Activated T-helper 17 cell treated with anti-CD3 and anti-CD28 coated beads, Interleukin-2, amount 50 U/mL, for 72 hours (primary cell): Measurements from ENCODE around the gene CARD10. TPM values are rescaled to one million over a fixed set of nuclear protein-coding genes. Genes with fewer than 3 reads are reported as not detected.
A peak's percentile ranks its signal among the peaks of the same experiment; 100 is the strongest.

Experiments used
- ATAC-seq: fragments of 150-1000 bp; cut with Tn5 transposase; replicated peaks from 2 replicates; pipeline ENCODE4 v1.10.0; 2021; ENCODE audit warnings: mild to moderate bottlenecking, moderate library complexity
- H3K27ac Mint-ChIP-seq: one replicate; pipeline ENCODE4 v1.8.0; 2022; ENCODE audit warnings: mixed read lengths
- H3K27me3 Mint-ChIP-seq: one replicate; pipeline ENCODE4 v1.8.0; 2022; ENCODE audit warnings: mixed read lengths
- H3K36me3 Mint-ChIP-seq: one replicate; pipeline ENCODE4 v1.8.0; 2022; ENCODE audit warnings: low read depth, mild to moderate bottlenecking, mixed read lengths
- H3K4me1 Mint-ChIP-seq: one replicate; pipeline ENCODE4 v1.8.0; 2022; ENCODE audit warnings: mixed read lengths
- H3K4me3 Mint-ChIP-seq: one replicate; pipeline ENCODE4 v1.8.0; 2022; ENCODE audit warnings: mild to moderate bottlenecking, mixed read lengths
- H3K9me3 Mint-ChIP-seq: one replicate; pipeline ENCODE4 v1.8.0; 2022; ENCODE audit warnings: mixed read lengths
- total RNA-seq, 2 donors: library from RNA; stranded (reverse); gene quantifications; one replicate each; pipeline ENCODE4 v1.2.3, GENCODE V29; 2022

The CARD10 gene
- total RNA-seq, 2 donors from 2014 or later, result 0.09 TPM; not detected in 1

- H3K36me3 Mint-ChIP-seq, result peaks cover 74% of the 10 kb centered on the region
- no peaks in the 10 kb centered on the region for H3K9me3 Mint-ChIP-seq
- peak overlapping the region; percentile 98 for H3K27ac Mint-ChIP-seq
- ATAC-seq, result no peak
- H3K4me1 Mint-ChIP-seq, result peaks cover 39% of the 10 kb centered on the region
- H3K27me3 Mint-ChIP-seq, result no peaks in the 10 kb centered on the region
- peak overlapping the region; percentile 97 for H3K4me3 Mint-ChIP-seq
Observed at GRCh38 chr22:37483050-37483449, 36.2 kb downstream of the CARD10 start.

GRCh38 chr22:37482244-37482643 is 37.0 kb downstream of the CARD10 start:
- Mint-ChIP-seq H3K4me1 (peaks cover 34% of the 10 kb centered on the region), H3K9me3 (no peaks in the 10 kb centered on the region)
- no peak for ATAC-seq

GRCh38 chr22:37481347-37481907 is 37.8 kb downstream of the CARD10 start:
- no peaks in the 10 kb centered on the region for H3K27me3 Mint-ChIP-seq
- peaks cover 26% of the 10 kb centered on the region for H3K4me1 Mint-ChIP-seq
- H3K36me3 Mint-ChIP-seq, result peaks cover 90% of the 10 kb centered on the region
- no peaks in the 10 kb centered on the region for H3K9me3 Mint-ChIP-seq
- peak overlapping the region; percentile 97 for H3K4me3 Mint-ChIP-seq
- no peak for ATAC-seq
- peak overlapping the region; percentile 98 for H3K27ac Mint-ChIP-seq

More at GRCh38 chr22:37482244-37482643, 37.0 kb downstream of the CARD10 start:
- Mint-ChIP-seq H3K27ac (peak overlapping the region; percentile 98), H3K36me3 (peaks cover 82% of the 10 kb centered on the region), H3K27me3 (no peaks in the 10 kb centered on the region), H3K4me3 (peak overlapping the region; percentile 97)

GRCh38 chr22:37480387-37481346 is 38.5 kb downstream of the CARD10 start:
- ATAC-seq, result no peak
- Mint-ChIP-seq H3K36me3 (peaks cover 96% of the 10 kb centered on the region), H3K4me3 (peak overlapping the region; percentile 6)

GRCh38 chr22:37479196-37479595 is 40.0 kb downstream of the CARD10 start:
- Mint-ChIP-seq H3K9me3 (no peaks in the 10 kb centered on the region), H3K27ac (no peak overlapping the region), H3K4me1 (peaks cover 26% of the 10 kb centered on the region), H3K27me3 (no peaks in the 10 kb centered on the region), H3K36me3 (peaks cover 94% of the 10 kb centered on the region), H3K4me3 (no peak overlapping the region)
- ATAC-seq, result no peak

More at GRCh38 chr22:37480387-37481346, 38.5 kb downstream of the CARD10 start:
- Mint-ChIP-seq H3K27ac (peak overlapping the region; percentile 61), H3K27me3 (no peaks in the 10 kb centered on the region), H3K9me3 (no peaks in the 10 kb centered on the region), H3K4me1 (peaks cover 26% of the 10 kb centered on the region)

GRCh38 chr22:37476389-37477329 is 42.6 kb downstream of the CARD10 start:
- peaks cover 96% of the 10 kb centered on the region for H3K36me3 Mint-ChIP-seq

GRCh38 chr22:37474447-37475090 is 44.6 kb downstream of the CARD10 start:
- ATAC-seq, result no peak
- no peak overlapping the region for H3K4me3 Mint-ChIP-seq
- H3K9me3 Mint-ChIP-seq, result no peaks in the 10 kb centered on the region
- H3K36me3 Mint-ChIP-seq, result peaks cover 98% of the 10 kb centered on the region
- peaks cover 4% of the 10 kb centered on the region for H3K4me1 Mint-ChIP-seq
- H3K27me3 Mint-ChIP-seq, result no peaks in the 10 kb centered on the region
- no peak overlapping the region for H3K27ac Mint-ChIP-seq

More at GRCh38 chr22:37476389-37477329, 42.6 kb downstream of the CARD10 start:
- ATAC-seq, result no peak
- H3K27me3 Mint-ChIP-seq, result no peaks in the 10 kb centered on the region
- H3K27ac Mint-ChIP-seq, result peak overlapping the region; percentile 34
- no peaks in the 10 kb centered on the region for H3K9me3 Mint-ChIP-seq
- peaks cover 9% of the 10 kb centered on the region for H3K4me1 Mint-ChIP-seq
- no peak overlapping the region for H3K4me3 Mint-ChIP-seq

- peaks cover 98% of the 10 kb centered on the region for H3K36me3 Mint-ChIP-seq
- peak overlapping the region; percentile 66 for H3K27ac Mint-ChIP-seq
- H3K4me3 Mint-ChIP-seq, result no peak overlapping the region
- no peaks in the 10 kb centered on the region for H3K9me3 Mint-ChIP-seq
- peaks cover 4% of the 10 kb centered on the region for H3K4me1 Mint-ChIP-seq
- no peak for ATAC-seq
- no peaks in the 10 kb centered on the region for H3K27me3 Mint-ChIP-seq
Observed at GRCh38 chr22:37473437-37473946, 45.7 kb downstream of the CARD10 start.

- no peak for ATAC-seq
- H3K27me3 Mint-ChIP-seq, result no peaks in the 10 kb centered on the region
- H3K9me3 Mint-ChIP-seq, result no peaks in the 10 kb centered on the region
- peaks cover 97% of the 10 kb centered on the region for H3K36me3 Mint-ChIP-seq
- peaks cover 4% of the 10 kb centered on the region for H3K4me1 Mint-ChIP-seq
- no peak overlapping the region for H3K4me3 Mint-ChIP-seq
- peak overlapping the region; percentile 20 for H3K27ac Mint-ChIP-seq
Observed at GRCh38 chr22:37472418-37473006, 46.7 kb downstream of the CARD10 start.

- ATAC-seq, result no peak
- H3K9me3 Mint-ChIP-seq, result no peaks in the 10 kb centered on the region
- H3K27ac Mint-ChIP-seq, result no peak overlapping the region
- H3K36me3 Mint-ChIP-seq, result peaks cover 97% of the 10 kb centered on the region
- peaks cover 4% of the 10 kb centered on the region for H3K4me1 Mint-ChIP-seq
- no peaks in the 10 kb centered on the region for H3K27me3 Mint-ChIP-seq
- no peak overlapping the region for H3K4me3 Mint-ChIP-seq
Observed at GRCh38 chr22:37471727-37472417, 47.3 kb downstream of the CARD10 start.

- Mint-ChIP-seq H3K27me3 (no peaks in the 10 kb centered on the region), H3K27ac (peak overlapping the region; percentile 58), H3K4me1 (peaks cover 12% of the 10 kb centered on the region), H3K36me3 (peaks cover 99% of the 10 kb centered on the region), H3K9me3 (no peaks in the 10 kb centered on the region), H3K4me3 (no peak overlapping the region)
- no peak for ATAC-seq
Observed at GRCh38 chr22:37470087-37470445, 49.1 kb downstream of the CARD10 start.

GRCh38 chr22:37469416-37470086 is 49.7 kb downstream of the CARD10 start:
- ATAC-seq, result no peak
- no peaks in the 10 kb centered on the region for H3K9me3 Mint-ChIP-seq

More at GRCh38 chr22:37469416-37470086, 49.7 kb downstream of the CARD10 start:
- Mint-ChIP-seq H3K4me1 (peaks cover 13% of the 10 kb centered on the region), H3K27me3 (no peaks in the 10 kb centered on the region), H3K4me3 (no peak overlapping the region), H3K36me3 (peaks cover 98% of the 10 kb centered on the region), H3K27ac (peak overlapping the region; percentile 58)
